Measurements from ENCODE around the gene H6PD.
A peak's percentile ranks its signal among the peaks of the same experiment; 100 is the strongest.

Gene H6PD

DNA sequence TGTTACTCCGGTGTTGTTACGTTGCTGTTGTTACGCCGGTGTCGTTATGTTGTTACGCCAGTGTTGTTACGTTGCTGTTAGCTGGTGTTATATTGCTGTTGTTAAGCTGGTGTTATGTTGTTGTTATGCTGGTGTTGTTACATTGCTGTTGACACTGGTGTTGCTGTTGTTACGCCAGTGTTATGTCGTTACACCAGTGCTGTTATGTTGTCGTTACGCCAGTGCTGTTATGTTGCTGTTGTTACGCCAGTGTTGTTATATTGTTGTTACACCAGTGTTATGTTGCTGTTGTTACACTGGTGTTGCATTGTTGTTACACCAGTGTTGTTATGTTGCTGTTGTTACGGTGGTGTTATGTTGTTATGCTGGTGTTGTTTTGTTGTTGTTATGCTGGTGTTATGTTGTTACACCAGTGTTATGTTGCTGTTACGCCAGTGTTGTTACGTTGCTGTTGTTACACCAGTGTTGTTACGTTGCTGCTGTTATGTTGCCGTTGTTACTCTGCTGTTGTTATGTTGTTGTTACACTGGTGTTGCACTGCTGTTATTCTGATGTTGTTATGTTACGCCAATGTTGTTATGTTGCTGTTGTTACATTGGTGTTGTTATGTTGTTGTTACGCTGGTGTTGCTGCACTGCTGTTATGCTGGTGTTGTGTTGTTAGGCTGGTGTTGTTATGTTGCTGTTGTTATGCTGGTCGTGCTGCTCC lies 25.6 kb downstream of the H6PD start:
- no peak for DNase-seq

DNA sequence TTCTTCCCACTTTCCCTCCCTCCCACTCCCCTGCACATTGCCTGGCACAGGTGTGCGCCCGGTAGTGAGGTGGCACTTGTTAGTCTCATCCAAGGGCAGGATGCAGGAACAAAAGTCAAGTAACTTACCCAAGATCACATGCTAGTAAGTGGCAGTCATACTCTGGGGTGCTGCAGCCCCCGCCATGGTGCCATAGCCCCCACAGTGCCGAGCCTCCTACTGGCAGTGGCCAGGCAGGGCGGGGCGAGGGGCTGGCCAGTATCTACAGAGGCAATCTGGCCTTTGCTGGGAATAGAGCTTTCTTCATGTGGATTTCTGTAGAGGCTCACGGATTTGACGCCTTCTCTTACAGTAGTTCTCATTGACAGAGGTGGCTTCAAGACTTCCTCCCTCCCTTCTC lies 26.9 kb downstream of the H6PD start:
- no peak for DNase-seq

DNA sequence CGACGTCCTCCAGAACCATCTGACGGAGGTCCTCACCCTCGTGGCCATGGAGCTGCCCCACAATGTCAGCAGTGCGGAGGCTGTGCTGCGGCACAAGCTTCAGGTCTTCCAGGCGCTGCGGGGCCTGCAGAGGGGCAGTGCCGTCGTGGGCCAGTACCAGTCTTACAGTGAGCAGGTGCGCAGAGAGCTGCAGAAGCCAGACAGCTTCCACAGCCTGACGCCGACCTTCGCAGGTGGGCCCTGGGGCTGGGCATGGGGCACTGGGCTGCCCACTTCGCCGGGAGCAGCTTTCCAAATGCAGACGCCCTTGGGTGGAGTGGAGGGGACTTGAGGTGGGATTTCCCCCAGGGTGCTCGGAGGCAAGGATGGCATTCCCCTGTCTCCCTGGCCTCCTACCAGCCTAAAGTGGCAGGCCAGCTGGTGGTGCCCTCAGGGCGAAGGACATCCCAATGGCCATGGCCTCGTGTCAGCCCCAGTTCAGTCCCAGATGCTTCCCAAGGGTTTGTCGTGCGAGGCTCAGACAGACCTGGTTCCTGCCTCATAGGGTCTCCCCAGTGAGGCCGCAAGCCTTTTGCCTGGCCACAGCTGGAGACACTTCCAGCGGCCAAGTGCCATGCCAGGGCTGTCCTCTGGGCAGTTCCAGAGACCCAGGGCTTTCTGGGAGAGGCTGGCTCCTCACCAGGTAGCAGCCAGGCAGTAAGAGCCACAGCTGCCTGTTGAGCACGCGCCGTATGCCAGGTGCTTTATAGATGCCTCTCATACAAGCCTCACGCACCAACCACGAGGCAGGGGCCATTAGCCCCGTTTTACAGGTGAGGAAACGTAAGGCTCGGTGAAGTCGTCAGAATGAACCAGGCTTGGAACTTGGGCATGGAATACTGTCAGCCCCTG lies 27.8 kb downstream of the H6PD start:
- no peak for DNase-seq

DNA sequence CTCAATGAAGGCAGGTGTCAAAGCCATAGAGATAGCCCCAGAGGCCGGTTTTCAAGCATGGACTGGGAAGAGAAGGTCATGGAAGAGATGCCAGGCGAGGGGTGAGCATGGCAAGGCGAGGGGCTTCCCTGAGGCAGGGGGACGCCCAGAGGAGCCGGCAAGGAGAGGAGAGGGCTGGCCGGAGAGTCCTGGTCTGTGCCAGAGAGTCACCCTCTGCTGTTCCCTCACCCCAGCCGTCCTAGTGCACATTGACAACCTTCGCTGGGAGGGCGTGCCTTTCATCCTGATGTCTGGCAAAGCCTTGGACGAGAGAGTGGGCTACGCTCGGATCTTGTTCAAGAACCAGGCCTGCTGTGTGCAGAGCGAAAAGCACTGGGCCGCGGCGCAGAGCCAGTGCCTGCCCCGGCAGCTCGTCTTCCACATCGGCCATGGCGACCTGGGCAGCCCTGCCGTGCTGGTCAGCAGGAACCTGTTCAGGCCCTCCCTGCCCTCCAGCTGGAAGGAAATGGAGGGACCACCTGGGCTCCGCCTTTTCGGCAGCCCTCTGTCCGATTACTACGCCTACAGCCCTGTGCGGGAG lies 28.8 kb downstream of the H6PD start:
- no peak for DNase-seq

DNA sequence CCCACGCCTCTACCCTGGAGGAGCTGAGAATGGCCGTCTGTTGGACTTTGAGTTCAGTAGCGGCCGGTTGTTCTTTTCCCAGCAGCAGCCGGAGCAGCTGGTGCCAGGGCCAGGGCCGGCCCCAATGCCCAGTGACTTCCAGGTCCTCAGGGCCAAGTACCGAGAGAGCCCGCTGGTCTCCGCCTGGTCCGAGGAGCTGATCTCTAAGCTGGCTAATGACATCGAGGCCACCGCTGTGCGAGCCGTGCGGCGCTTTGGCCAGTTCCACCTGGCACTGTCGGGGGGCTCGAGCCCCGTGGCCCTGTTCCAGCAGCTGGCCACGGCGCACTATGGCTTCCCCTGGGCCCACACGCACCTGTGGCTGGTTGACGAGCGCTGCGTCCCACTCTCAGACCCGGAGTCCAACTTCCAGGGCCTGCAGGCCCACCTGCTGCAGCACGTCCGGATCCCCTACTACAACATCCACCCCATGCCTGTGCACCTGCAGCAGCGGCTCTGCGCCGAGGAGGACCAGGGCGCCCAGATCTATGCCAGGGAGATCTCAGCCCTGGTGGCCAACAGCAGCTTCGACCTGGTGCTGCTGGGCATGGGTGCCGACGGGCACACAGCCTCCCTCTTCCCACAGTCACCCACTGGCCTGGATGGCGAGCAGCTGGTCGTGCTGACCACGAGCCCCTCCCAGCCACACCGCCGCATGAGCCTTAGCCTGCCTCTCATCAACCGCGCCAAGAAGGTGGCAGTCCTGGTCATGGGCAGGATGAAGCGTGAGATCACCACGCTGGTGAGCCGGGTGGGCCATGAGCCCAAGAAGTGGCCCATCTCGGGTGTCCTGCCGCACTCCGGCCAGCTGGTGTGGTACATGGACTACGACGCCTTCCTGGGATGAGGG lies 29.7 kb downstream of the H6PD start:
- DNase-seq = no peak

DNA sequence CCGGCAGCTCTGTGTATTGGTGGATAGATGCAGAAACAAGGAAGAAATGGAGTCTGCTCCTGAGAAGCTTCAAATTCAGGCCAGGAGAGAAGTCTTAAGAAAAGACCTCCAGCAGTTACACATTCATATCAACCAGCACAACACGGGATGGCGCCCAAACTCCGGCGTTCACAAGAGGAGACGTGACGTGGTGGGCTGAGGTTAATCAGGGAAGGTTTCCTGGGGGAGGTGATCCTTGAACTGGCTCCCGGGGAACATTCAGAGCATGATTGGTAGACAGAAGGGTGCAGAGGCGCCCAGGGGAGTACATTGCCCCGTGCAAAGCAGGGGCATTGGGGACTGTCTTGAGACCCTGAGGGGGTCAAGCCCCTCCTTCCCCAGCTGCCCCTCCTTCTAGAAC lies 30.5 kb downstream of the H6PD start:
- DNase-seq = no peak

DNA sequence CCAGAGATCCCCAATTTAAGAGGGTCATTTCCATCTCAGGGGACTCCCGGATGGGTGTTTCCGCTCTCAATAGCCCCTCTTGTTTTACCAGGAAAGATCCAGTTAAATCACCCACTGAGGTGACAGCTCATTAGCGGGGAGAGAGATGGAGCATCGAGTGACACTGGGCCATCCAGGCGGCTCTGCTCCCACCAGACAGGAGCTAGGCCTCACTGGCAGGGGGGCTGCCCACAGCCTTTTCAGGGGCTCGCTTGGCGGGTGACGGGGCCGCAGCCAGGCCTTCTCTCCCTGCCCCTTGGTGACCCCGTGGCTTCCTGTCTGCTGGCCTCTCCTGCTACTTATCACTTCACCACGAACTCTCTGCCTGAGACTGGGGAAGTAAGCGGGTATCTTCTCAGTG lies 31.4 kb downstream of the H6PD start:
- no peak for DNase-seq

DNA sequence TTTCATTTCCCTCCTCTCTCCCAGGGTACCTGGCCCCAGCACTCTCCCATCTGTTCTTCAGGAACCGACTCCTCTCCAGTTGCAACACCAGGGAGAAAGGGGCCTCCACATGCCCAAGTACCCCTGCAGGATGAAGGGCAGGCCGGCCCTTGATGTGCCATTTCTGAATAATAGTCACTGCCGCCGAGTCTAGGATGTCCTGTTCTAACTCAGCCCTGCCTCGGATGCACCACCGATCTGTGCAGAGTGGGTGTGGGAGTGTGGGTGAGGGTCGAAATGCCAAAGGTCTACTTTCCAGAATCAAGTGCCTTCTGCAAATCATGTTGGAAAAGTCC lies 32.7 kb downstream of the H6PD start:
- no peak for DNase-seq

DNA sequence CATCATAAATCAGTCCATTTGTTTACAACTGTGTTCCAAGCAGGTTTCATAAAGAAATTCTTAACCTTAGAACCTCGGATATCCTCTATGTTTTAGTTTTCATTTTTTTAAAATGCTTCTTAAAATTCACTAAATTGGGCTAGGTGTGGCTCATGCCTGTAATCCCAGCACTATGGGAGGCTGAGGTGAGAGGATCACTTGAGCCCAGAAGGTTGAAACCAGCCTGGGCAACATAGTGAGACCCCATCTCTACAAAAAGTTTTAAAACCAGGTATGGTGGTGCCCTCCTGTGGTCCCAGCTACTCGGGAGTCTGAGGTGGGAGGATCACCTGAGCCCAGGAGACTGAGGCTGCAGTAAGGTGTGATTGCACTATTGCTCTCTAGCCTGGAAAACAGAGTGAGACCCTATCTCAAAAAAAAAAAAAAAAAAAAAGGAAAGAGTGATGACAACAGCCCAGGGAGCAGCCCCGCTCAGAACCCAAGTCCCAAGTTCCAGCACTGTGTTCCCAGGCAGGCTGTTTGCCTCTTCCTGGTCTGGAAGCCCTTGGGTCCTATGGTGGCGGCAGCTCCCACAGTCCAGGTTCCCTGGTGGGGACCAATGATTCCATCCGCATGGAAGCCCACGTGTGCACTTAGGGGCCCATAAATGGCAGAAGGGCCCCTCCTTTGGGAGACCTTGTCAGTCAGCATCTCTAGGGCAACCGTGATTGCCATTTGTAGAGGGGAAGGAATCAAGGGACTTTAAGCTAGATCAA lies 33.4 kb downstream of the H6PD start:
- DNase-seq = no peak

DNA sequence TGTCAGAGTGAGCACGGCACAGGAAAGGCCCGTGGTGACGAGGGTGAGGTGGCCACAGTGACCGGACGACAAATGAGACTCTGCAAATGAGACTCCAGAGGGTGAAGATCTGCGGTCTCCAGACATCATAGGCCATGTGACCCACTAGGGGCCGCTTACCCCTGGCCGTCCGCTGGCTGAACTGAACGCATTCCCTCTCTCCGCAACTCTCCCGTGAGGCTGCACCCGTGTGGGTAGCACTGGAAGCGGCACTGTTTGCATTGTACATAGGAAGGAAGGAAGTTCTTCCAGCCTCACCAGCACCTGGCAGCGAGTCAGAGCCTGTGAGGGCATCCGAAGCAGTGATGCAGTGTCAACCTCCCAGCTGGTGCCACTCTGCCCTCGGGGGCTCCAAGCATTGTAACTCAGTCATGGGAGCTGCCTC lies 34.5 kb downstream of the H6PD start:
- DNase-seq = no peak

DNA sequence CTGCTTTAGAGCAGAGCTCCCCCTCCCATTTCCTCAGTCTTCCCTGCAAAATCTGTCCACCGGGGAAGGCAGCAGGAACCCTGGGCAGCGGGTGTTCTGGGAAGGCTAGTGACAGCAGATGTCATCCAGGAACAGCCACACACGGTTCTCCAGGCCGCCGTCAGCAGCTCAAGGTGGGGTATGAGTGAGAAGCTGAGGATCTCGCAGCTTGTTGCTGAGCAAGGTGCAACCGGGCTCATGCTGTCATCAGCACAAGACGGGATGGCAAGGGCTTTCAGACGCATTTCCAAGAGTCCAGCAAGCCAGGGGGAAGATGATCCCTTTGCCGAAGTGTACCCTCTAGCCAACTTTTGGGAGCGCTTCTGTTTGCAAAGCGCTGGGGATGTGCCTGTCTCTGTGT lies 35.1 kb downstream of the H6PD start:
- no peak for DNase-seq

DNA sequence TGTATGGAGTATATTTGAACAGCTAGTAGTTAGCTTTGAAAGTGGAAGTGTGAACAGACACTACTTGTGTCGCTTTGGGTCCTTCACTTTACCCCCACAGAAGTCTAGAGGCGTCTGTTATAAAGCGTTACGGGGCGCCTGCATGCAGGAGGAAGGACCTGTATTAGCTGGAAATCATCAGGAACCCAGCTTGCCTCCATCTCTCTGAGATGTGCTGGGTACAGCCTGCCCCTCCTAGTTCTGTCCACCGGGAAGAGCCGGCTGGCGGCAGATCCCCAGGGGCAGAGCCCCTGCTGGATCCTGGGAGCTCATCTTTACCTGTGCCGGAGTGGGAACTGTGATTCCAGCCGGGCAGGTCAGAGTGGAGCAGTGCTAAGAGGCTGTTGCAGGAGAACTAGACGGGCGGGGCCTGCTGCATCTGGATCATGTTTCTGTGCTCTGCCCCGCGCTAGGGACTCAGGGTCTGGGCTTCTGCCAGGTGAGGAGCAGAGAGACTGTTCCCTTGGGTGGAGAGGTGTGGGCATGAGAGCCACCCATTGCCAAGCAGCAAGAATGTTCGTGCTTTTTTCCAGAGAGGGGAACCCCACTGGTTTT lies 35.8 kb downstream of the H6PD start:
- DNase-seq = no peak

DNA sequence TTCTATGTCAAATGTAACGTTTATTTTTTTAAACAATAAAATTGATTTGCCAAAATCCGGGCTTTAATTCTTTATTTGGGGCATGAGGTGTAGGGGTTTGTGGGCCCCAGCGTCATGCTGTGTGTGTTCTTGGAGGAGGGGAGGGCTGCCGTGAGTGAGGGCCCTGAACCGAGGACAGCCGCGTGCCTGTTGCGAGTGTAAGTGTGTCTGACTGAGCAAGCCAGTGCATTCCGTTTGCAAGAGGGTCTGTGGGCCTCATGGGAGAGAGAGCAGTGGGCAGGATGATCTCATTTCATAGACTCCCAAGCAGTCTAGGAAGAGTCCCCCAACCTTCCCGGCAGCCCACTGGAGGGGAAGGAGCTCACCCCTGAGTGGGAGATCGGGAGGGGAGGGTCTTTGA lies 36.7 kb downstream of the H6PD start:
- no peak for DNase-seq

DNA sequence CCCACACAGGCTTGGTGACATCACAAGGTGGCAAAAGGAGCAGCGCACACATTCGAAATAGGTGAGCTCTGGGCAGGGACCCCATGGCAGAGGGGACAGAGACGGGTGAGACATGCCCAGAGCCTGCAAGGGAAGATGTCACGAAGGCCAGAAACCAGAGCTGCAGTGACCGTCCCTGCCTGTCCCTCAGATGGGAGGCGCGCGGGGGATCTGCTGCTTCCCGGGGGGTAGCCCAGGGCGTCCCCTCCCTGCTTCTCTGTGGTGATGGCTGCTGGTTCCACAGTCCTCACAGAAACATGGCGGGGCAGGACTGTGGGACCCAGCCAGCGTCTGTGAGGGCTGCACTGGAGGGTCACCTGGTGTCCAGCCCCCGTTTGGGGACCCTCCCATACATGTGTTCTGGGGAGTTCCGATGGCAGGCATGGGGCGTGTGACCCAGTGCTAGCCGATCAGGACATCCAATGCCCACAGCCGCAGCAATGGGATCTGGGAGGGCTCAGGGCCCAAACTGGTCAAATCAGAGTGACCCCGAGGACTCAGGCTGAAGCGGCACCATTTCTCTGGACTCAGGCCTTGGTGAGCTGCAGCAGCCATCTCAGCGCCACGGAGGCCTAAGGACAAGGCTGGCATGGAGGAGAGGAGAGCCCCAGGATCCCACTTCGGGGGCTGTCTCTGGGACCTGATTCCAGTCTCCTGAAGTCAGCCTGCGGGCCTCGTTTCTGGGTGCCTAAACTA lies 37.5 kb downstream of the H6PD start:
- DNase-seq = no peak

DNA sequence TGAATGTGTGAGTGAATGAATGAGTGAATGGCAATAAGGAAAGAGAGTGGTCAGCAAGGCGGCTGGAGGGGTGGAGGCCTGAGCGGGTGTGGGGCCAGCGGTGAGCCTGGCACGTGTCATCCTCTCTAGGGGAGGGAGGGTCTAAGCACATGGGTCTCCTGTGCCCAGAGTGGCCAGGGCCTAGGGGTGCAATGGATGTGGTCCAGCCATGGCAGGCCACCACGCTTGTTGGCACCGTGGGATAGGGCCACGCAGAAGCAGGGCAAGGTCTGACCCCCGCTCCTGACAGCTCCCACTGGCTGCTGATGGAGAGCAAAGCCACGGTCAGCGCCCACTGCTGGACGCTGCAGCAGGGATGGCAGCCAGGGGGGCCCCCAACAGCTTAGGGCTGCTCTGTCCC lies 38.6 kb downstream of the H6PD start:
- no peak for DNase-seq

DNA sequence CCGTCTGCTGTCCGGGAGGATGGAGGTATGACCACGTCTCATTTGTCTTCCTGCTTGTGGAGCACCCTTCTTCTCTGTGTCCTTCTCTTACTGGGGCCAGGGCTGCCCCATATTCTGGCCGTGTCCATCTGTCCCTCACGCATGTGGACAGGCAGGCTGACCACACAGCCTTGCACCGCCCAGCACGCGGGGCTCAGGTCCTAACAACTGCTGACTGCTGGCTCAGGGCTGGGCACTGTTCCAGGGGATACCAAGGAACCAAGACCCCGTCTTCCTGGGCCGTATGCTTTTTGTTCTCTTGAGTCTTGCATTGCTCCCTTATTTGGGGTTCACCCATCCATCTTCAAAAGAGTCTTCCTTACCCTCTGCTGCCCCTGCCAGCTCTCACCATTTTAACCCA lies 40.6 kb downstream of the H6PD start:
- no peak for DNase-seq

DNA sequence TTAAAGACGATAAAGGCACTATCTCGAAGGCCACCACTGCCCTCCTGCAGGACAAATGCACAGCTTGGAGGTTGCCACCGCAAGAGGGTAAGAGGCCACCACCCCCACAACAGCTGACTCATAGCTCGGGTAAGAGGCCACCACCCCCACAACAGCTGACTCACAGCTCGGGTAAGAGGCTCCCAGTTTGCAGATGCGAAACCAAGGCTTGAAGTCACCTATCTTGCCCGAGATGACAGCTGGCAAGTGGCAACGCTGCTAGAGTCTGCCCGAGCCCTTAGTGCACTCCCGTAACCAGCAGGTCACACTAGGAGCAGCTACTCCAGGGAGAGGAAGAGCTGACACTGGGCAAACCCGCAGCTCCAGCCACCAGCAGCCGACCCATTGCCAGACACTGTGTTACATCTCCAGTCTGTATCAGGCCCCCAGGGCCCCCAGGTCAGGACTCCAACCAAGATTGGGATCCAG lies 41.0 kb downstream of the H6PD start:
- DNase-seq = peak; percentile 86

DNA sequence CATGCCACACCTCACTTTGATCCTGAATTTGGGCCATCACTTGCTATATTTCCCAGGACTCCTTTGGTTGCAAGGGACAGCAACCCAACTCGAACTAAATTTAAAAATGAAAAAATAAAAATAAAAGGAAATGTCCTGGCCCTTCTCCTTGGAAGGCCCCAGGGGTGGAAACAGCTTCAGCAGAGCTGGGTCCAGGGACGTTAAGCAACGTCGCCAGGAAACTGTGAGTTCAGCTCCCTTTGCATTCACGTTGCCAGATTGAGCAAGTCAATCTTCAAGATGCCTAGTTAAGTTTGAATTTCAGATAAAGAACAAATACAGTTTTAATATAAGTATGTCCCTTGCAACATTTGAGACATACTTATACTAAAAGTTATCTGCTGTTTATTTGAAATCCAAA lies 43.5 kb downstream of the H6PD start:
- no peak for DNase-seq

DNA sequence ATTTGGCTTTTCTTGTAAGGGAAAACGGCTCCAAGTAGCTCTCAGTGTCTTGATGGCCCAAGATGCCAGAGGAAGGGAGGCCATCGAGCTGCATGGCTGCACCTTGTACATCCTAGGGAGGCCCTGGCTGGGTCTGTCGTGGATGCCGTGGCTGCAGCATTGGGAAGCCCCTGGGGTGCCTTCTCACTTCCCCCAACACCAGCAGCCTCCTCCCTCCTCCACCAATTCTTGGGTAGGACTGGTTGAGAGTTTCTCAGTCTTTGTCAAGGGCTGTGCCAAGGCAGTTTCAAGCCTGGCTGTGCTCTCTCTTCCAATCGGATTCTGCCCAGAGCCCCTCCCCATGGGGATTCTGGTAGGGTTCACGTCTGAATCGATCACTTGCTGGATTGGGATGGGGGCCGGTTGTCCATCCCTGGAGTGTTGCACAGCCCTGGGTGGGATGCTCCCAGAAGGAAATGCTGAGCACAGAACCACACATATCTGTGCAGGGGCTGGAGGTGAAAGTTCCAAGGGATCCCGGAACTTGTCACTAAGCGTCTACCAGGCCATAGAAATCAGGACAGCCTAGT lies 44.1 kb downstream of the H6PD start:
- no peak for DNase-seq

DNA sequence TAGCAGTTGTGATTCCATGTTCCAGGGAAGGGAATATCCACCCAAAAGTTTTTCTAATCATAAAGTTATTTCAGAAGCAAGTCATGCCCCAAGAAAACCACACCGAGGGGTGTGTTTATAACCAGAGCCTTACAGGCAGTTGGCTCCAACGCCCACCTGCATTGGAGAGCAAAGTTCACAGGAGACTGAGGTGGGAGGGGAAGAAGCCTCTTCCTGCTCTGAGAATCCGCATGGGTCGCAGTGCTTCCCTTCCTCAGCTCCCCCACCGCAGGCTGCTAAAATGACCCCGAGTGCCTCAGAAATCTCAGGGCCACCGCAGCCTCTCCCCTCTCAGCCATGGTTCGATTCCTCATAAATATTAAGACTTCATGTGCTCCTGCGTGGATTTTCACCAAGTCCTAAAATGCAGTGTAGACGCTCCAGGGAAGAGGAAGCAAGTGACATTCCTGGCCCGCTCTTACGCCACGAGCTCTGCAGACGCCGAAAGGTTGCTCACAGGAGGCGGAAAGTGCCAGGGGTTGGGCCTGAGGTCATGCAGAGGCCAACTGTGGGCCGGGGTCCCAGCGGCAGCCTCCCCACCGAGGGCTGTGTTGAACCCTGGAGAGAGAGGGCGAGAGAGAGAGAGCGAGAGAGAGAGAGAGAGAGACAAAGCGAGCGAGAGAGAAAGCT lies 44.7 kb downstream of the H6PD start:
- no peak for DNase-seq

All from activated CD8-positive, alpha-beta memory T cell treated with anti-CD3 and anti-CD28 coated beads, Interleukin-2, amount 50 U/mL, for 48 hours (primary cell).